ENCODE measurements around the gene KPNA2. TPM values are rescaled to one million over a fixed set of nuclear protein-coding genes. Genes with fewer than 3 reads are reported as not detected.
A peak's percentile ranks its signal among the peaks of the same experiment; 100 is the strongest.
"Not testable (repeated sequence)": the region's sequence is repeated elsewhere in the genome, so short reads cannot be mapped to it uniquely, and the experiment has no call there.

The KPNA2 gene
- total and polyA plus RNA-seq, 5 donors = 16.5 to 29.5 (median 22.1) TPM

DNA sequence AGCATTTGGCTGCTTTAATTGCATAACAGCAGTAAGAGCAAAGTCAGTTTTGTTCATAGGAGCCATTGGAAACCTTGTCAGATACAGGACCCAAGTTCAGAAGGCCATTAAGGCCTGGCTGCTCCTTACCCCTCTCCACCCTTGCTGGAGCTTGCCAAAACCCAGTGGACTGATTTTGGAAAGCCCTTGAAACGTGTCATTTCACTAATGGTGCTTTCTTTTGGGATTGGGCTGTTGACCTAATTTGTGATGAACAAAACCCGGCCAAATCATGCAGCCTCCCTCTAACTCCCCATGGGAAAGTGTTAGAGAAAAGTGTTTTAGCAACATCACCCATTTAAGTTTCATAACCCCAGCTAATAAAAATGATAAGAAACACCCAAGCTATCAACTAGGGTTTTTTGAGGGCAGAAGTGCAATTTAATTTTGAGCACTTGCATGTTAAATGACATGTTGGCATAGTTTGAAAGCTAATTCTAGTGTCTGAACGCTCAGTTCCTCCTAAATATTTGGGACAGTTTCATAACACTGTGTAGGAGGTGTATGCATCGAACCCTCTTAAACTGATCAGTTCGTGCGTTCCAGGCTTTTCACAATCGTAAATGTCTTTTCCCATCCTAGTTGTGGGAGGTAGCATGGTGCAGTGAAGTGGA is 12.5 kb downstream of the KPNA2 start:
- H3K4me1 ChIP-seq (ENCODE audit: control insufficient read depth, insufficient read depth, low read length); H3K27ac ChIP-seq (ENCODE audit: low read length); H3K27me3 ChIP-seq (ENCODE audit: control insufficient read depth, insufficient read depth); H3K9me3 ChIP-seq (ENCODE audit: control insufficient read depth, low read length); intact Hi-C loops (cut with DNase I); H3K4me3 ChIP-seq (ENCODE audit: low read length): not testable (repeated sequence)
- DNase-seq = peak in 2 of 3 donors; percentile 40 to 69
- ATAC-seq = peak; percentile 73 to 91
- WGBS = 56% methylated on average over 7 of the region's 7 CpGs

DNA sequence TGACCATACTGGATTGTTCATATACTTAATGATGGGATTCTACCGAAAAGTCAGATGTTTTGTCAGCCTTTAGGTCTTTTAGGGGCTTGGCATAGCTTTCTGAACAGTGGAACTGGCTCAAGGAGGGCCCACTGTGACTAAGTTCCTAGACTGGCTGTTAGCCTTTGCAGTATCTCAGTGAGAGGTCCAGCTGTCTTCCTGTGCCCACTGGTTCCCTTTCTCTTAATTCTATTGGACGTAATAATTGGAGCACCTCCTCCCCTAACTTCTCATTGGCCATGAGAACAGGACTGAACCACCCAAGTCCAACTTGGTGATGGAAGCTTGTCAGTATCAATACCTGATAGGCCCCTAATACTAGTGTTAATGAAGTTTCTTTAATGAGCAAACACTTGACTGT is 13.5 kb downstream of the KPNA2 start:
- WGBS = 94% methylated on average over 2 of the region's 2 CpGs
- Histone ChIP-seq H3K4me3 (ENCODE audit: low read length) (no peak overlapping the region), H3K27me3 (ENCODE audit: control insufficient read depth, insufficient read depth) (no peaks in the 10 kb centered on the region), H3K4me1 (ENCODE audit: control insufficient read depth, insufficient read depth, low read length) (no peaks in the 10 kb centered on the region), H3K27ac (ENCODE audit: low read length) (no peak overlapping the region), H3K9me3 (ENCODE audit: control insufficient read depth, low read length) (no peaks in the 10 kb centered on the region)
- DNase-seq (no peak), ATAC-seq (no peak)
- intact Hi-C loops (cut with DNase I) = no loop called here

GRCh38 chr17:68049812-68050437 is 14.4 kb downstream of the KPNA2 start:
- ATAC-seq = not testable (repeated sequence)

GRCh38 chr17:68051321-68052312 is 16.1 kb downstream of the KPNA2 start:
- H3K27ac ChIP-seq (ENCODE audit: low read length); H3K4me3 ChIP-seq (ENCODE audit: low read length); intact Hi-C loops (cut with DNase I); H3K4me1 ChIP-seq (ENCODE audit: control insufficient read depth, insufficient read depth, low read length); ATAC-seq; H3K9me3 ChIP-seq (ENCODE audit: control insufficient read depth, low read length); H3K27me3 ChIP-seq (ENCODE audit: control insufficient read depth, insufficient read depth): not testable (repeated sequence)
- peak in 2 of 3 donors; percentile 46 to 54 for DNase-seq
- whole genome bisulfite sequencing = 96% methylated on average over 57 of the region's 57 CpGs

More at GRCh38 chr17:68049812-68050437, 14.4 kb downstream of the KPNA2 start:
- H3K27me3 ChIP-seq (ENCODE audit: control insufficient read depth, insufficient read depth); intact Hi-C loops (cut with DNase I); H3K27ac ChIP-seq (ENCODE audit: low read length); H3K4me1 ChIP-seq (ENCODE audit: control insufficient read depth, insufficient read depth, low read length); H3K9me3 ChIP-seq (ENCODE audit: control insufficient read depth, low read length); DNase-seq; H3K4me3 ChIP-seq (ENCODE audit: low read length): not testable (repeated sequence)
- 84% methylated on average over 4 of the region's 4 CpGs for WGBS

- ATAC-seq = peak in 1 of 2 donors; percentile 38
- intact Hi-C loops (cut with DNase I) = no loop called here
- H3K27me3 ChIP-seq (ENCODE audit: control insufficient read depth, insufficient read depth) = no peaks in the 10 kb centered on the region
- H3K4me3 ChIP-seq (ENCODE audit: low read length) = no peak overlapping the region
- WGBS = 84% methylated on average over 14 of the region's 14 CpGs
- DNase-seq = peak; percentile 39 to 69 (median 57)
- no peaks in the 10 kb centered on the region for H3K9me3 ChIP-seq (ENCODE audit: control insufficient read depth, low read length)
- no peaks in the 10 kb centered on the region for H3K4me1 ChIP-seq (ENCODE audit: control insufficient read depth, insufficient read depth, low read length)
- peak overlapping the region; percentile 89 for H3K27ac ChIP-seq (ENCODE audit: low read length)
Measured at GRCh38 chr17:68052810-68053209, 17.3 kb downstream of the KPNA2 start.

DNA sequence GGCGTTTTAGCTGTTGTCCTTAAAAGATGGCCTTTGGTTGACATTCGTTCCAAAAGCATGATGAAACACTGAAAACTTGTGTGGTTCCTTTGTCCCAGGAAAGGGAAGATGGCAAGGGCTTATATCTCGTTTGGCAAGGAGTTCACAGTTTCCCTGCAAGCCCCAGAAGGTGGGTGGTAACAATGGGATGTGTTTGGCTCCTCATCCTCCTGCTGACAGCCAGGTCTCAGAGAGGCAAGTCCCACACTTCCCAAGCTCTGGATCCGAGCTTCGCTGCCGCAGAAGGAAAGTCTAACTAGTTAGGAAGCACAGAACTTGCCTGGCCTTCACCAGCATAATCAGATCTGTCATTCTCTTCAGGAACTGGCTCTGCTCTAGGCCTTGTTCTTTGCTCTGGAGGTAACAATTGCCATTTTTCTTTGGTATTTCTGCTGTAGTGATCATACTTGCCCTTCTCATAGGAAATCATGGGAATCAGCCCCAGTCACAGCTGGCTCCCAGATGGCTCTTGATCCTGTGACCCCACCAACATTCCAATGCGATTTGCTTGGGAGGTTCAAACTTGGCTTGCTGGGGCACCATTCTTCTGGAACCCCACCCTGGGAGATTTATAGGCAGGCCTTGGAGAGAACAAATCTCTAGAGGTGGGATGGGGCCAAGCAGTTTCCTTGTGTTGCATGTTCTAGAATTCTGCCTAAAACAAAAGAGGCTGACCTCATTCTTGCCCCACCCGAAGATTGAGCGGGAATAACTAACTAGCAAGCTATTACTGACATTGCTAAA is 17.9 kb downstream of the KPNA2 start:
- intact Hi-C loops (cut with DNase I) = no loop called here
- H3K9me3 ChIP-seq (ENCODE audit: control insufficient read depth, low read length) = no peaks in the 10 kb centered on the region
- no peak overlapping the region for H3K4me3 ChIP-seq (ENCODE audit: low read length)
- no peaks in the 10 kb centered on the region for H3K27me3 ChIP-seq (ENCODE audit: control insufficient read depth, insufficient read depth)
- H3K27ac ChIP-seq (ENCODE audit: low read length) = peak overlapping the region; percentile 89
- no peaks in the 10 kb centered on the region for H3K4me1 ChIP-seq (ENCODE audit: control insufficient read depth, insufficient read depth, low read length)
- ATAC-seq (peak; percentile 89 to 93), DNase-seq (peak; percentile 72 to 77 (median 77))
- 49% methylated on average over 9 of the region's 9 CpGs for WGBS

DNA sequence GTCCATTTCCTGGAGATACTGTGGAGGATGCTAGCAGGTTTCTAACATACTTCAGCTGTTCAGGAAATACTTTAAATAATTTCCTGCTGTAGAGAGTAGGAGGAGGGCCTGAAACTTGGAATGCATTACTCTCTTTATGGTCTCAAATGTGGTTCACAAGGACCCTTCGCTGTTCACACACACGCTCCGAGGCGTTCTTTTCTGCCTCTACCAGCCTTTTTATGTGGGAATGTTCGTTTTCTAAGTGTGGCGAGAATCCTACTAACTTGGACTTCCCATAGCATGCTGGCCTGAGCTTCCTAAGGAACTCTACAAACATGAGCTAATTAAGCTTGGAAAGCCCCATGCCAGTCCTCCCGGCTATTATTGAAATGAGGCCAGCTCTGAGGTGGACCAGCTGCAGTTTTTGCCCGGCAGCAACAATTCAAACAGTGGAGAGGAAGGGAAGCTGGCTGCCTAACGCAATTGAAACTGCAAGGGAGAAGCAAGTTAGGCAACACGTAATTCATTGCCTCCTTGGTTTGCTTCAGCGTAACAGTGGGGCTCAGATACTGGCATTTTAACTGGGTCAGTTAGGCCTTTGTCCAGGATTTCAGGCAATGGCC is 18.9 kb downstream of the KPNA2 start:
- ATAC-seq (peak; percentile 58 to 61), DNase-seq (peak in 1 of 3 donors; percentile 48)
- Histone ChIP-seq H3K27me3 (ENCODE audit: control insufficient read depth, insufficient read depth) (no peaks in the 10 kb centered on the region), H3K9me3 (ENCODE audit: control insufficient read depth, low read length) (no peaks in the 10 kb centered on the region), H3K27ac (ENCODE audit: low read length) (peak overlapping the region; percentile 47), H3K4me1 (ENCODE audit: control insufficient read depth, insufficient read depth, low read length) (no peaks in the 10 kb centered on the region), H3K4me3 (ENCODE audit: low read length) (no peak overlapping the region)
- WGBS = 38% methylated on average over 11 of the region's 11 CpGs
- intact Hi-C loops (cut with DNase I) = no loop called here

DNA sequence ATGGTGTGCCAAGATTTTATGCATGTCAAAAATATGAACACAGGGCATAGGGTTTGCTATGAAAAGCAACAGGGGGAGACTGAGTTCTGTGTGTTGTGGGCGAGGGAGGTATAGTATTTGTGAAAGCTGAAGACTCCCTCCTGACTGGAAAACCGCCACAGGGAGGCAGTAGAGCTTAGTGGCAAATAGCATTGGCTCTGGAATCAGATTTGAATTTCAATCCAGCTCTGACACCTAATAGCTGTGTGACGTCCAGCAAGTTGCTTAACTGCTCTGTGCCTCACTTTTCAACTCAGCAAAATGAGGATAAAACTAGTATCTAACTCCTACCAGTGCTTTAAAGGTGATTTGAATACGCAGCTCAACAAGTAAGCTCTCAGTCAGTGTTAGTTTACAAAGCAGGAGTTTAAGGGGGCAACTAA is 22.0 kb downstream of the KPNA2 start:
- intact Hi-C loops (cut with DNase I) = no loop called here
- WGBS = 55% methylated on average over 4 of the region's 4 CpGs
- Histone ChIP-seq H3K4me3 (ENCODE audit: low read length) (no peak overlapping the region), H3K9me3 (ENCODE audit: control insufficient read depth, low read length) (no peaks in the 10 kb centered on the region), H3K27me3 (ENCODE audit: control insufficient read depth, insufficient read depth) (no peaks in the 10 kb centered on the region), H3K27ac (ENCODE audit: low read length) (no peak overlapping the region), H3K4me1 (ENCODE audit: control insufficient read depth, insufficient read depth, low read length) (peaks cover 5% of the 10 kb centered on the region)
- DNase-seq (no peak), ATAC-seq (no peak)

DNA sequence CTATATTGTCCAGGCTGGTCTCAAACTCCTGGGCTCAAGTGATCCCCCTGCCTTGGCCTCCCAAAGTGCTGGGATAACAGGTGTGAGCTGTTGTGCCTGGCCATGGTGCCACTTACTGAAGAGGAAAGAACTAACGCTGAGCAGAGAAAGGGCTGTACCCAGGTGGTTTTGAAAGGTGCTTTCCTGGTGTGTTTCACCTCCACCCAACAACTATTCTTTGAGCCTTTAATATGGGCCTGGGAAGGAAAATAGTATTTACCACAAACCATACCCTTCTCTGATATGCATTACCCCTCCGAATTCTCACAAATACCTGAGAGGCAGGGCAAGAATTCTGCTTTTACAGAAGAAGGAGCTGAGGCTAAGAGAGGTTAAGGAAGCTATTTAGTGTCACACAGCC is 24.8 kb downstream of the KPNA2 start:
- Histone ChIP-seq H3K4me3 (ENCODE audit: low read length) (no peak overlapping the region), H3K9me3 (ENCODE audit: control insufficient read depth, low read length) (no peaks in the 10 kb centered on the region), H3K27ac (ENCODE audit: low read length) (no peak overlapping the region), H3K4me1 (ENCODE audit: control insufficient read depth, insufficient read depth, low read length) (peaks cover 5% of the 10 kb centered on the region), H3K27me3 (ENCODE audit: control insufficient read depth, insufficient read depth) (no peaks in the 10 kb centered on the region)
- intact Hi-C loops (cut with DNase I) = no loop called here
- 89% methylated on average over 2 of the region's 2 CpGs for WGBS
- ATAC-seq = no peak
- no peak for DNase-seq
